Ectodermal cell (in vitro differentiated cells): ENCODE data around the gene CRYBG3.
"Not testable (repeated sequence)": the region's sequence is repeated elsewhere in the genome, so short reads cannot be mapped to it uniquely, and the experiment has no call there.

Experiments
- H3K27ac ChIP-seq: 2 replicates; pipeline ENCODE4 v1.7.0; 2013; ENCODE audit warnings: mild to moderate bottlenecking, low read depth, low read length; ENCODE audit not compliant: insufficient read depth, poor library complexity, severe bottlenecking
- H3K27me3 ChIP-seq: 2 replicates; pipeline ENCODE4 v1.7.0; 2013; ENCODE audit warnings: mild to moderate bottlenecking, low read length; ENCODE audit not compliant: insufficient read depth, control insufficient read depth, poor library complexity, severe bottlenecking
- H3K36me3 ChIP-seq: one replicate; pipeline ENCODE4 v1.7.0; 2013; ENCODE audit warnings: low read length; ENCODE audit not compliant: control insufficient read depth, insufficient read depth
- H3K4me1 ChIP-seq: one replicate; pipeline ENCODE4 v1.7.0; 2013; ENCODE audit warnings: low read length; ENCODE audit not compliant: control insufficient read depth, insufficient read depth
- H3K4me3 ChIP-seq: 2 replicates; pipeline ENCODE4 v1.7.0; 2013; ENCODE audit warnings: low read depth, low read length, control low read depth; ENCODE audit not compliant: insufficient read depth
- H3K9me3 ChIP-seq: 2 replicates; pipeline ENCODE4 v1.7.0; 2013; ENCODE audit warnings: mild to moderate bottlenecking, low read length, moderate library complexity; ENCODE audit not compliant: control insufficient read depth
- WGBS, 2 experiments: methylation state at CpG; one replicate each; pipeline ENCODE4 v1.1.7; 2013; ENCODE audit warnings: missing lambda C conversion rate in 2 of 2; 5-methylcytosine and 5-hydroxymethylcytosine counted together

Gene CRYBG3

GRCh38 chr3:97820780-97821179, 1.0 kb upstream of the CRYBG3 start:
- Histone ChIP-seq H3K4me1 (peaks cover 3% of the 10 kb centered on the region), H3K36me3 (no peaks in the 10 kb centered on the region), H3K9me3 (no peaks in the 10 kb centered on the region), H3K4me3 (no peak overlapping the region), H3K27ac (no peak overlapping the region), H3K27me3 (peaks cover 43% of the 10 kb centered on the region)
- 83 to 87% methylated on average over 5 of the region's 5 CpGs for WGBS, 2 experiments

GRCh38 chr3:97821287-97821773, 481 bp upstream of the CRYBG3 start:
- H3K36me3 ChIP-seq = no peaks in the 10 kb centered on the region
- 3% methylated on average over 23 of the region's 23 CpGs for WGBS, 2 experiments
- peaks cover 43% of the 10 kb centered on the region for H3K27me3 ChIP-seq
- H3K4me3 ChIP-seq = peak overlapping the region; percentile 68
- no peak overlapping the region for H3K27ac ChIP-seq
- H3K9me3 ChIP-seq = no peaks in the 10 kb centered on the region
- peaks cover 3% of the 10 kb centered on the region for H3K4me1 ChIP-seq

- Histone ChIP-seq H3K27me3 (peaks cover 43% of the 10 kb centered on the region), H3K27ac (no peak overlapping the region), H3K4me3 (peak overlapping the region; percentile 68), H3K9me3 (no peaks in the 10 kb centered on the region), H3K36me3 (no peaks in the 10 kb centered on the region), H3K4me1 (peaks cover 3% of the 10 kb centered on the region)
- 0% methylated on average over 36 of the region's 36 CpGs for WGBS, 2 experiments
These were observed 556 bp downstream of the CRYBG3 start for GRCh38 chr3:97822359-97822775.

- H3K9me3 ChIP-seq = no peaks in the 10 kb centered on the region
- peak overlapping the region; percentile 68 for H3K4me3 ChIP-seq
- WGBS, 2 experiments = 72 to 74% methylated on average over 17 of the region's 17 CpGs
- peaks cover 43% of the 10 kb centered on the region for H3K27me3 ChIP-seq
- H3K36me3 ChIP-seq = no peaks in the 10 kb centered on the region
- H3K27ac ChIP-seq = no peak overlapping the region
- H3K4me1 ChIP-seq = peaks cover 3% of the 10 kb centered on the region
These were observed 1.5 kb downstream of the CRYBG3 start for GRCh38 chr3:97823046-97824004.

DNA sequence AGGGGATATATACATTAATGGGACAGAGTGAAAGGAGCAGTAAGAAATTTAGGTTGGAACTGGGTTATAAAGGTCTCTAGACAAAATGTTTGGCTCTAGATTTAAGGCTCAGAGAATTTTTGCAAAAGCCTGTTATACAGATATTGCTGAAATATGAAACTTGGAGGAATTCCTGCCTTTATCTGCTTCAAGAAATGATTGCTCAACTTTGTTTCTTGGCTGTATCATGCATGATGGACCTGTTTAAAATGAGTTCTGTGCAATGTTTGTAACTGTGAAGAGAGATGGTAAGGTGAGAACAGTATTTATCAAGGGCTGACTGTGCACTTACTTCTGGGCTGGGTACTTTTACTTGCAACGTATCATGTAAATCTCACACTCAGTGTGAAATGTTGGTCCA, 3.3 kb downstream of the CRYBG3 start:
- WGBS, 2 experiments = 93 to 98% methylated on average over 1 of the region's 1 CpG
- Histone ChIP-seq H3K36me3 (no peaks in the 10 kb centered on the region), H3K9me3 (no peaks in the 10 kb centered on the region), H3K4me3 (no peak overlapping the region), H3K27me3 (peaks cover 37% of the 10 kb centered on the region), H3K4me1 (peaks cover 3% of the 10 kb centered on the region), H3K27ac (no peak overlapping the region)

DNA sequence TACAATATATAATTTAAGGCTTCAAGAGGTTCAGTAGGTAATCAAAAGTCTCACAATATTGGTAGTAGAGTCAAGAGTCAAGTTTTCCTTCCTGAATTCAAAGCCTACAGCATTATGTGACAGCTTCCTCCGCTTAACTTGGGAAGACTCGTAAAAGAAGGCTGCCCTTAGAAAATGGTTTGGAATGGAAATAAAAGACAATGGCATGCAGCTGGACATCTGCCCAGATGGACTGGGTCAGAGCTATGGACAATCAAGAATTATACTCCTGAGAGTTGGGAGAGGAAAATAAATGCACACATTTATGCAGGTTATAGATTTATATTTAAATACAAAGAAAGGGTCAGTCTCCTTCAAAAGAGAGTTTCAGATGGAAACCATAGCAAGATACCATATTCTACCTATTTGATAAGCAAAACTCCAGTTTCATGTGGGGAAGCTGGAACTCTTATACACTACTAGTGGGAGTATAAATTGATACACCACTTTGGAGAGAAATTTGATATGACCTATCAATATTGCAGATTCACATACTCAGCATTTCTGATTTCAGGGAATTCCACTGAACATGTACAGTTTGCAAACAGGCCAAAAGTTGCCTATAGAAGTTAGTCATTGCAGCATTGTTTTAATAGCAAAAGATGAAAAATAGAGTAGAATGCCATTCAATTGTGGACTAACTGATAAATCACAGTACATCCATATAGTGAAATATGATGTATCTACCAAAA, 6.1 kb downstream of the CRYBG3 start:
- Histone ChIP-seq H3K4me1 (peaks cover 3% of the 10 kb centered on the region), H3K9me3 (no peaks in the 10 kb centered on the region), H3K27ac (no peak overlapping the region), H3K4me3 (no peak overlapping the region), H3K36me3 (no peaks in the 10 kb centered on the region), H3K27me3 (peaks cover 11% of the 10 kb centered on the region)
- 88 to 100% methylated on average over 2 of the region's 2 CpGs for WGBS, 2 experiments

GRCh38 chr3:97829198-97829597, 7.4 kb downstream of the CRYBG3 start:
- Histone ChIP-seq H3K9me3 (no peaks in the 10 kb centered on the region), H3K27ac (no peak overlapping the region), H3K4me1 (no peaks in the 10 kb centered on the region), H3K27me3 (no peaks in the 10 kb centered on the region), H3K36me3 (no peaks in the 10 kb centered on the region), H3K4me3 (no peak overlapping the region)
- 100% methylated on average over 1 to 2 of the region's 2 CpGs for WGBS, 2 experiments

GRCh38 chr3:97830638-97831037, 8.8 kb downstream of the CRYBG3 start:
- H3K27ac ChIP-seq = no peak overlapping the region
- H3K9me3 ChIP-seq = no peaks in the 10 kb centered on the region
- no peaks in the 10 kb centered on the region for H3K36me3 ChIP-seq
- no peak overlapping the region for H3K4me3 ChIP-seq
- H3K4me1 ChIP-seq = no peaks in the 10 kb centered on the region
- H3K27me3 ChIP-seq = no peaks in the 10 kb centered on the region
- WGBS, 2 experiments = 91 to 100% methylated on average over 1 to 2 of the region's 2 CpGs

DNA sequence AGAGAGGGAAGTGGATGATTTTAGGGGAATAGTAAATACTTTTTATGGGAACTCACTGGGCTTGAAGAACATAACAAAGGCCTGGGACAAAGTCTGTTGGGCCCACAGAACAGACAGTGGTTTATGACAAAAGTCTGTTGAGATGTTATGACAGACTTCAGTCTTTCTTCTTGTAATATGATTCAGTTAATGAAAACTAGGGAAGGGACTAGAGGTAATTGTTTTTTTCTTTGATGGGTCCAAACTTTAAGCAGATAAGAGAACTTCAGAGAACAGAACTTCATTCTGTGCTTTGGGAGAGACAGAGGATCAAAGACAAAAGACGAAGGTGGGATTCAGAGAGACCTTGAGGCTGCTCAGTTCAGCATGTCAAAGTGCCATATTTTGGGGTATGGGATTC, 9.3 kb downstream of the CRYBG3 start:
- Histone ChIP-seq H3K27me3 (no peaks in the 10 kb centered on the region), H3K9me3 (no peaks in the 10 kb centered on the region)
- WGBS, 2 experiments = 97 to 100% methylated on average over 1 of the region's 1 CpG

GRCh38 chr3:97833184-97833583, 11.4 kb downstream of the CRYBG3 start:
- H3K36me3 ChIP-seq, H3K9me3 ChIP-seq, H3K4me3 ChIP-seq, H3K27me3 ChIP-seq, H3K27ac ChIP-seq, H3K4me1 ChIP-seq: not testable (repeated sequence)
- WGBS, 2 experiments = 86 to 95% methylated on average over 2 to 3 of the region's 4 CpGs

More for the DNA sequence above, 9.3 kb downstream of the CRYBG3 start:
- no peak overlapping the region for H3K4me3 ChIP-seq
- H3K4me1 ChIP-seq = no peaks in the 10 kb centered on the region
- H3K36me3 ChIP-seq = no peaks in the 10 kb centered on the region
- H3K27ac ChIP-seq = no peak overlapping the region
